Measurements from ENCODE around the gene CD8B.

The CD8B gene

DNA sequence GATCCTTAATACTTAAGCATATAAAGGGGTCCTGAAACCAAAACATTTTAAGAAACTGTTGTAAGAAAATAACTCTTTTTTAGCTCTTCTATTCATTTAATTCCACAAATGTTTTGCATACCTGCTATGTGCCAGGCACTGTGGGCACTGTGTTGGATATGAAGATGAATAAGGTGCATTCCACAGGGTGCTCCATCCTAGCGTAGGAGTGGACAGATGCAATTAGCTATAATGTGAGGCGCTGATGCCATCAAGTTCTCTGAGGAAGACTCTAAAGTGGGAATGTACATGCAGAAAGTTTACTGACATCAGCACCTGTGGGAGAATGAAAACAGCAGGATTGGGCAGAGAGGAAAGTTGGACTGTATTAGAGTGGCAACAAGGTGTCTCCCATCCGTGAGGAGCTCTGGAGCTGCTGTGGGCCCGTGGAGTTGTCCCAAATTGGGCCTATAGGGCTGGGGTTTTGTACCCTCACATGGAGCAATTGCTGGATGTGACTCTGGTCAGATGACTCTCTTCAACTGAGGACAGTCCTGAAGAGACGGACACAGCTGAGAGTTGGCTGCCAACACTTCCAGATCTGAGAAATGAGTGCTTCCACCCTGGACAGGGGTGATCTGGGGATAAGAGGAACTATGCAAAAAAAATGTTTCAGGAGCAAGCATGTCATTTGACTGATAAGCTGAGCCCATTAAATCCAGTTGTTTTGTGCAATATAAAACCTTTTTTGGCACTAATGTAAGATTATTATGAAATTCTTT is 93.3 kb downstream of the CD8B start:
- no peak for DNase-seq
